ENCODE data around the gene CALML6. TPM values are rescaled to one million over a fixed set of nuclear protein-coding genes. Genes with fewer than 3 reads are reported as not detected.

The CALML6 gene
- total and polyA plus RNA-seq, 2 of the 8 experiments (the other 6 are each of a cell fraction or from before 2014, with no cell fraction given): 0.54 to 1.3 TPM

DNA sequence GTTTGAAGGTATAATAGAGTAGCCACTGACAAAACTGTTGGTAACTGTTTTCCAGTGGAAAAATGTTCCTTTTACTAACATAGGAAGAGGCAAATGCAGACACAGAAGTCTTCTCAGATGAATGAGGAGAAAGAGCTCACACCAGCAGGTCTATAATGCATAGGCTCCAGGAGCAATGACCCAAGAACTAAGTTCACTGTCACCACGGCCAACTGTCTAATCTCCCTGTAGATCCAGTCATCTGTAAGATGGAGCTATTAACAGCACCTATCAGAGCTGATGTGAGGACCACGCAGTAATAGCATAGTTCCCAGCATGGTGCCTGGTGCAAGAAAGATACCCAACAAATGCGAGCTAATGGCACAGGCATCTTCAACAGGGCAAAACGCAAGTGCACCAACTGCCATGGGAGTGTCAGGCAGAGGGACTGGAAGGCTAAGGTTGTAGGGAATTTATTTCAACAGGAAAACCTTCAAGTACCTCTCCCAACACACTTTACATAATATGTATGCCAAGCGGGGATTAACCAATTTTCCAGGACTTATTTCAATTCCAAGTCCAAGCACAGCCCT is 37.1 kb upstream of the CALML6 start (continued):
- TF ChIP-seq, protein P1, sequence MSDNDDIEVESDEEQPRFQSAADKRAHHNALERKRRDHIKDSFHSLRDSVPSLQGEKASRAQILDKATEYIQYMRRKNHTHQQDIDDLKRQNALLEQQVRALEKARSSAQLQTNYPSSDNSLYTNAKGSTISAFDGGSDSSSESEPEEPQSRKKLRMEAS (IDR thresholded peaks at IDR 0.05): no peak
- TF ChIP-seq BCL11A (IDR thresholded peaks at IDR 0.05; ENCODE audit: low read depth in 2 of 2, low read length in 2 of 2) (no peak), POLR2A (IDR thresholded peaks at IDR 0.05; ENCODE audit: control extremely low read depth in 1 of 2, low read depth in 2 of 2, low read length in 2 of 2) (no peak), YY1 (IDR thresholded peaks at IDR 0.05; ENCODE audit: low read depth, low read length) (no peak), SAP30 (IDR thresholded peaks at IDR 0.05; ENCODE audit: insufficient read depth, insufficient replicate concordance, low read length) (no peak), TBP (IDR thresholded peaks at IDR 0.05; ENCODE audit: low read depth, low read length) (no peak)
- TF ChIP-seq, protein P2, sequence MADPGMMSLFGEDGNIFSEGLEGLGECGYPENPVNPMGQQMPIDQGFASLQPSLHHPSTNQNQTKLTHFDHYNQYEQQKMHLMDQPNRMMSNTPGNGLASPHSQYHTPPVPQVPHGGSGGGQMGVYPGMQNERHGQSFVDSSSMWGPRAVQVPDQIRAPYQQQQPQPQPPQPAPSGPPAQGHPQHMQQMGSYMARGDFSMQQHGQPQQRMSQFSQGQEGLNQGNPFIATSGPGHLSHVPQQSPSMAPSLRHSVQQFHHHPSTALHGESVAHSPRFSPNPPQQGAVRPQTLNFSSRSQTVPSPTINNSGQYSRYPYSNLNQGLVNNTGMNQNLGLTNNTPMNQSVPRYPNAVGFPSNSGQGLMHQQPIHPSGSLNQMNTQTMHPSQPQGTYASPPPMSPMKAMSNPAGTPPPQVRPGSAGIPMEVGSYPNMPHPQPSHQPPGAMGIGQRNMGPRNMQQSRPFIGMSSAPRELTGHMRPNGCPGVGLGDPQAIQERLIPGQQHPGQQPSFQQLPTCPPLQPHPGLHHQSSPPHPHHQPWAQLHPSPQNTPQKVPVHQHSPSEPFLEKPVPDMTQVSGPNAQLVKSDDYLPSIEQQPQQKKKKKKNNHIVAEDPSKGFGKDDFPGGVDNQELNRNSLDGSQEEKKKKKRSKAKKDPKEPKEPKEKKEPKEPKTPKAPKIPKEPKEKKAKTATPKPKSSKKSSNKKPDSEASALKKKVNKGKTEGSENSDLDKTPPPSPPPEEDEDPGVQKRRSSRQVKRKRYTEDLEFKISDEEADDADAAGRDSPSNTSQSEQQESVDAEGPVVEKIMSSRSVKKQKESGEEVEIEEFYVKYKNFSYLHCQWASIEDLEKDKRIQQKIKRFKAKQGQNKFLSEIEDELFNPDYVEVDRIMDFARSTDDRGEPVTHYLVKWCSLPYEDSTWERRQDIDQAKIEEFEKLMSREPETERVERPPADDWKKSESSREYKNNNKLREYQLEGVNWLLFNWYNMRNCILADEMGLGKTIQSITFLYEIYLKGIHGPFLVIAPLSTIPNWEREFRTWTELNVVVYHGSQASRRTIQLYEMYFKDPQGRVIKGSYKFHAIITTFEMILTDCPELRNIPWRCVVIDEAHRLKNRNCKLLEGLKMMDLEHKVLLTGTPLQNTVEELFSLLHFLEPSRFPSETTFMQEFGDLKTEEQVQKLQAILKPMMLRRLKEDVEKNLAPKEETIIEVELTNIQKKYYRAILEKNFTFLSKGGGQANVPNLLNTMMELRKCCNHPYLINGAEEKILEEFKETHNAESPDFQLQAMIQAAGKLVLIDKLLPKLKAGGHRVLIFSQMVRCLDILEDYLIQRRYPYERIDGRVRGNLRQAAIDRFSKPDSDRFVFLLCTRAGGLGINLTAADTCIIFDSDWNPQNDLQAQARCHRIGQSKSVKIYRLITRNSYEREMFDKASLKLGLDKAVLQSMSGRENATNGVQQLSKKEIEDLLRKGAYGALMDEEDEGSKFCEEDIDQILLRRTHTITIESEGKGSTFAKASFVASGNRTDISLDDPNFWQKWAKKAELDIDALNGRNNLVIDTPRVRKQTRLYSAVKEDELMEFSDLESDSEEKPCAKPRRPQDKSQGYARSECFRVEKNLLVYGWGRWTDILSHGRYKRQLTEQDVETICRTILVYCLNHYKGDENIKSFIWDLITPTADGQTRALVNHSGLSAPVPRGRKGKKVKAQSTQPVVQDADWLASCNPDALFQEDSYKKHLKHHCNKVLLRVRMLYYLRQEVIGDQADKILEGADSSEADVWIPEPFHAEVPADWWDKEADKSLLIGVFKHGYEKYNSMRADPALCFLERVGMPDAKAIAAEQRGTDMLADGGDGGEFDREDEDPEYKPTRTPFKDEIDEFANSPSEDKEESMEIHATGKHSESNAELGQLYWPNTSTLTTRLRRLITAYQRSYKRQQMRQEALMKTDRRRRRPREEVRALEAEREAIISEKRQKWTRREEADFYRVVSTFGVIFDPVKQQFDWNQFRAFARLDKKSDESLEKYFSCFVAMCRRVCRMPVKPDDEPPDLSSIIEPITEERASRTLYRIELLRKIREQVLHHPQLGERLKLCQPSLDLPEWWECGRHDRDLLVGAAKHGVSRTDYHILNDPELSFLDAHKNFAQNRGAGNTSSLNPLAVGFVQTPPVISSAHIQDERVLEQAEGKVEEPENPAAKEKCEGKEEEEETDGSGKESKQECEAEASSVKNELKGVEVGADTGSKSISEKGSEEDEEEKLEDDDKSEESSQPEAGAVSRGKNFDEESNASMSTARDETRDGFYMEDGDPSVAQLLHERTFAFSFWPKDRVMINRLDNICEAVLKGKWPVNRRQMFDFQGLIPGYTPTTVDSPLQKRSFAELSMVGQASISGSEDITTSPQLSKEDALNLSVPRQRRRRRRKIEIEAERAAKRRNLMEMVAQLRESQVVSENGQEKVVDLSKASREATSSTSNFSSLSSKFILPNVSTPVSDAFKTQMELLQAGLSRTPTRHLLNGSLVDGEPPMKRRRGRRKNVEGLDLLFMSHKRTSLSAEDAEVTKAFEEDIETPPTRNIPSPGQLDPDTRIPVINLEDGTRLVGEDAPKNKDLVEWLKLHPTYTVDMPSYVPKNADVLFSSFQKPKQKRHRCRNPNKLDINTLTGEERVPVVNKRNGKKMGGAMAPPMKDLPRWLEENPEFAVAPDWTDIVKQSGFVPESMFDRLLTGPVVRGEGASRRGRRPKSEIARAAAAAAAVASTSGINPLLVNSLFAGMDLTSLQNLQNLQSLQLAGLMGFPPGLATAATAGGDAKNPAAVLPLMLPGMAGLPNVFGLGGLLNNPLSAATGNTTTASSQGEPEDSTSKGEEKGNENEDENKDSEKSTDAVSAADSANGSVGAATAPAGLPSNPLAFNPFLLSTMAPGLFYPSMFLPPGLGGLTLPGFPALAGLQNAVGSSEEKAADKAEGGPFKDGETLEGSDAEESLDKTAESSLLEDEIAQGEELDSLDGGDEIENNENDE (IDR thresholded peaks at IDR 0.05; ENCODE audit: insufficient replicate concordance, low read length): no peak
